ENCODE data around the gene SEMA3E.

- no peak for TF ChIP-seq ZNF138 (tag by site-specific recombination; IDR thresholded peaks at IDR 0.05; ENCODE audit: borderline replicate concordance)
- TF ChIP-seq ZNF792 (tag by site-specific recombination; IDR thresholded peaks at IDR 0.05) = no peak
- TF ChIP-seq REST (tag by site-specific recombination; IDR thresholded peaks at IDR 0.05) = no peak
- no peak for TF ChIP-seq CTCF (tag by site-specific recombination; IDR thresholded peaks at IDR 0.05)
- no peak for TF ChIP-seq TCF7L2 (IDR thresholded peaks at IDR 0.05; ENCODE audit: borderline replicate concordance, low read depth, low read length)
- TF ChIP-seq HOXA7 (CRISPR knock-in tag; IDR thresholded peaks at IDR 0.05; ENCODE audit: borderline replicate concordance) = no peak
- no peak for TF ChIP-seq REPIN1 (tag by site-specific recombination; IDR thresholded peaks at IDR 0.05; ENCODE audit: low read depth)
Measured at GRCh38 chr7:83449781-83450180, 199.2 kb downstream of the SEMA3E start.
